ENCODE measurements around the gene DIPK1C. TPM values are rescaled to one million over a fixed set of nuclear protein-coding genes. Genes with fewer than 3 reads are reported as not detected.

The DIPK1C gene
- total and polyA plus RNA-seq, 10 of the 15 experiments (the other 5 are each of a cell fraction or from before 2014, with no cell fraction given): not detected

GRCh38 chr18:74482697-74483096 is 25.6 kb upstream of the DIPK1C start (continued):
- TF ChIP-seq CUX1 (IDR thresholded peaks at IDR 0.05; ENCODE audit: insufficient replicate concordance, low read depth, low read length): no peak
- no peak for TF ChIP-seq TBL1XR1 (IDR thresholded peaks at IDR 0.05; ENCODE audit: low read depth, low read length)

GRCh38 chr18:74480149-74480651 is 23.1 kb upstream of the DIPK1C start:
- peaks cover 5% of the 10 kb centered on the region for H3K4me1 ChIP-seq (ENCODE audit: control insufficient read depth, insufficient read depth, low read length)
- WGBS (ENCODE audit: insufficient coverage, insufficient replicate concordance, low lambda C conversion rate, missing lambda C conversion rate): 33% methylated on average over 7 of the region's 7 CpGs
- FAIRE-seq: no peak
- no peaks in the 10 kb centered on the region for H3K9me3 ChIP-seq (replicated peaks; ENCODE audit: control insufficient read depth, insufficient read depth, low read length)
- no peak overlapping the region for H3K4me3 ChIP-seq
- H4K20me1 ChIP-seq (ENCODE audit: control insufficient read depth, insufficient read depth): no peaks in the 10 kb centered on the region
- H3K79me2 ChIP-seq (ENCODE audit: control insufficient read depth, insufficient read depth, low read length): no peaks in the 10 kb centered on the region
- ChIA-PET CTCF (no interaction called here), RAD21 (ENCODE audit: unreplicated experiment) (no interaction called here), POLR2A (no interaction called here), SMC1A (ENCODE audit: uncharacterized antibody, unreplicated experiment) (no interaction called here)
- no peak overlapping the region for H3K4me2 ChIP-seq (ENCODE audit: control insufficient read depth, insufficient read depth)
- H2AFZ ChIP-seq (ENCODE audit: control insufficient read depth, low read depth, low read length): no peak overlapping the region
- no peaks in the 10 kb centered on the region; a peak in 2 of 4 replicates for H3K27me3 ChIP-seq (replicated peaks in 1 of 2; ENCODE audit: control insufficient read depth in 2 of 2, insufficient read depth in 2 of 2, low read length in 1 of 2)
- no peak overlapping the region for H3K27ac ChIP-seq (ENCODE audit: control insufficient read depth, insufficient read depth)
- in situ Hi-C loops (cut with MboI) (no loop called here), intact Hi-C loops (cut with micrococcal nuclease; ENCODE audit: unreplicated experiment) (no loop called here)
- H3K36me3 ChIP-seq (ENCODE audit: control insufficient read depth in 2 of 2, insufficient read depth in 2 of 2, low read length in 1 of 2): no peaks in the 10 kb centered on the region
- no peak for ATAC-seq
- no TSS peak for BruUV-seq (replicated peaks)
- no peak overlapping the region for H3K9ac ChIP-seq (ENCODE audit: control insufficient read depth, insufficient read depth, low read length)
- DNase-seq (ENCODE audit: low read depth, low spot score): no peak
- TF ChIP-seq STAT1 (conservative IDR thresholded peaks at IDR 0.05) (no peak), MTA2 (IDR thresholded peaks at IDR 0.05; ENCODE audit: low read depth) (no peak), NFYB (IDR thresholded peaks at IDR 0.05; ENCODE audit: insufficient read depth, low read depth, low read length) (no peak), E2F4 (IDR thresholded peaks at IDR 0.05; ENCODE audit: low read depth, low read length) (no peak), MAX (IDR thresholded peaks at IDR 0.05; ENCODE audit: low read depth, low read length) (no peak), CEBPB (IDR thresholded peaks at IDR 0.05; ENCODE audit: borderline replicate concordance in 1 of 2, low read depth in 2 of 2, low read length in 2 of 2) (no peak), IRF4 (IDR thresholded peaks at IDR 0.05; ENCODE audit: low read depth, low read length) (no peak), POLR2A (IDR thresholded peaks at IDR 0.05; ENCODE audit: low read depth, low read length) (no peak), IKZF1 (conservative IDR thresholded peaks at IDR 0.05) (no peak), IRF5 (IDR thresholded peaks at IDR 0.05; ENCODE audit: borderline replicate concordance) (no peak), SRF (IDR thresholded peaks at IDR 0.05; ENCODE audit: low read depth in 2 of 2, low read length in 2 of 2) (no peak)
